Stimulated activated CD8-positive, alpha-beta memory T cell treated with anti-CD3 and anti-CD28 coated beads, Interleukin-4, amount 100 ng/mL, for 48 hours (primary cell): ENCODE measurements around the gene PRDX2.

Experiments
- DNase-seq: peaks from one replicate; pipeline ENCODE4 v3.0.0-alpha.2; 2020

Gene PRDX2

DNA sequence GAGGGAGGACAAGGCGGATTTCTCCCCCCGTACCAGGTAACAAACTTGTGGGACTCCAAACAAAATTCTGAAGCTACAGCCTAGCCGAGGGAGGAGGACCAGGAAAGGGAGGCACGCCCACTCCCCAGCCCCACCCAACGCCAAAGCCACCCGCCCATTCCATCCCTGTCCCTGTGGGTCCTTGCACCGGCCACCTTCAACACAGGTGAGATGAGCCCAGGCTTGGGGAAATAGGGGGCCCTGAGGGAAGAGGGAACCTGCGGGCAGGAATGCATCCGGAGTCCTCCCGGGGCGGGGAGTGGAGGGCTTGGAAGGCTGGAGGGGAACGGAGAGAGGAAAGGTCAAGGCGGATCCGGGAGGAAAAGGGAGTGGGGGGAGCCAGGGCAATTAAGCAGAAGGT is 50.0 kb downstream of the PRDX2 start, which contains the start of gene BEST2:
TSS of gene BEST2 (plus strand) at position 157 of the 400 bp plus-strand sequence. CDS start 802 bp downstream, outside the sequence.
- no peak for DNase-seq

GRCh38 chr19:12750851-12751250 is 50.7 kb downstream of the PRDX2 start:
- no peak for DNase-seq

DNA sequence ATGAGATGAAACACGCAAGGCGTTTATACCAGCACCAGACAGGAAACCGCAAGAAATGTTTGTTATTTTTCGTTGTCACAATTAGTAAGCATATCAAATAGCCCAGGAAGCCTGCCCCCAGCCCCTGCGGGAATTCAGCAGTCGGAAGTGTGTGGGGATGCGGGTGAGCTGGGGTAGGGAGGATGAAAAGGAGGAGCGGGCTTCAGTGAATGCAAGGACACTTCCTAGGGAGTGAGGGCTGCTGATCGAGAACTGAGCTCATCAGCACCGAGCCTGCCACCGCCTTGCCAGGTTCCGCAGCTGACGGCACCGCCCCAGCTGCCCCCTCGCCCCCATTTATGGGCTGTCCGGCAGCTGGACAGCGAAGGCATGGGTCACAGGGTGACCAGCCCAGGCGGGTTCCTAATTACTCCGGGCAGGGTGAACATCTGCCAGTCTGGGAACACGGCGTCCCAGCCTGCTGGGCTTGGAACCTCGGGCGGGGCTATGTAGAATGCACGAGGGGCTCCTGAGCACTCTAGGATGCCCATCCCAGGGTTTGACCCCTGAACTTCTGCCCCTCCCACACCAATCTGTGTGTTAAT is 51.6 kb downstream of the PRDX2 start:
- no peak for DNase-seq

GRCh38 chr19:12748489-12748888 is 53.1 kb downstream of the PRDX2 start:
- DNase-seq, result no peak
